Parathyroid adenoma (tissue), 2 donors: ENCODE data around the gene PROS1.

Experiments used
- H2AFZ ChIP-seq: fragments of 300-600 bp; sonication (generic); one replicate; pipeline ENCODE4 v1.7.0; 2017; ENCODE audit warnings: antibody characterized with exemption, mild to moderate bottlenecking
- H3K27ac ChIP-seq: fragments of 300-600 bp; sonication (generic); one replicate; pipeline ENCODE4 v1.7.0; 2017
- H3K27me3 ChIP-seq: fragments of 300-600 bp; sonication (generic); one replicate; pipeline ENCODE4 v1.7.0; 2017; ENCODE audit warnings: low read length; ENCODE audit not compliant: control insufficient read depth, insufficient read depth
- H3K36me3 ChIP-seq: fragments of 300-600 bp; sonication (generic); one replicate; pipeline ENCODE4 v1.7.0; 2017; ENCODE audit warnings: low read length; ENCODE audit not compliant: control insufficient read depth, insufficient read depth
- H3K4me1 ChIP-seq: fragments of 300-600 bp; sonication (generic); one replicate; pipeline ENCODE4 v1.7.0; 2017; ENCODE audit warnings: control low read depth
- H3K4me2 ChIP-seq: fragments of 300-600 bp; sonication (generic); one replicate; pipeline ENCODE4 v1.7.0; 2017; ENCODE audit warnings: low read length
- H3K4me3 ChIP-seq: fragments of 300-600 bp; sonication (generic); one replicate; pipeline ENCODE4 v1.7.0; 2017; ENCODE audit warnings: low read depth, low read length
- H3K79me2 ChIP-seq: fragments of 300-600 bp; sonication (generic); one replicate; pipeline ENCODE4 v1.7.0; 2017; ENCODE audit warnings: control low read depth
- H3K9ac ChIP-seq: fragments of 300-600 bp; sonication (generic); one replicate; pipeline ENCODE4 v1.7.0; 2017; ENCODE audit warnings: mild to moderate bottlenecking
- H3K9me3 ChIP-seq: fragments of 300-600 bp; sonication (generic); one replicate; pipeline ENCODE4 v1.7.0; 2017; ENCODE audit warnings: low read length; ENCODE audit not compliant: control insufficient read depth
- TF ChIP-seq, protein P1 (sequence below): fragments of 300-600 bp; sonication (generic); IDR thresholded peaks from one replicate; pipeline ENCODE4 v1.7.0; 2017; ENCODE audit warnings: antibody characterized with exemption, mild to moderate bottlenecking
- donor health status: primary hyperparathyroidism.

The PROS1 gene

DNA sequence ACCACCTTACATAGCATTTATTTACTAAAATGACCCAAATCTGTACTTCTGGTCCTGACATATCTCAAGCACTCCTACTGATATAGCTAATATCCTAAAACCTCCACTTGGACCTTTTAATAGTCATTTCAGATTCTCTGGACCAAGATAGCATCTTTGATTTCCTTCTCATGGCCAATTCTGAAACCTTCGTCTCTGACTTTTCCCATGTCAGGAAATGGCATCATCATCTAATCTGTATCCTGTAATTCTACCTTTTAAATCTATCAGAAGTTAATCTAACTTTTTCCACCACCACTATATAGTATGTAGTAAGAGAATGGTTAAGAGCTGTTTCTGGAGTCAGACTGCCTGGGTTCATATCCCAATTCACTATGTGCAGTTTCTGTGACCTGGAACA, 38.5 kb upstream of the PROS1 start:
- Histone ChIP-seq H3K27ac (no peak overlapping the region), H2AFZ (no peak overlapping the region), H3K79me2 (no peaks in the 10 kb centered on the region), H3K27me3 (no peaks in the 10 kb centered on the region), H3K4me1 (peaks cover under 1% of the 10 kb centered on the region), H3K9me3 (no peaks in the 10 kb centered on the region), H3K9ac (no peak overlapping the region), H3K36me3 (no peaks in the 10 kb centered on the region), H3K4me3 (no peak overlapping the region), H3K4me2 (no peak overlapping the region)
- TF ChIP-seq, protein P1, sequence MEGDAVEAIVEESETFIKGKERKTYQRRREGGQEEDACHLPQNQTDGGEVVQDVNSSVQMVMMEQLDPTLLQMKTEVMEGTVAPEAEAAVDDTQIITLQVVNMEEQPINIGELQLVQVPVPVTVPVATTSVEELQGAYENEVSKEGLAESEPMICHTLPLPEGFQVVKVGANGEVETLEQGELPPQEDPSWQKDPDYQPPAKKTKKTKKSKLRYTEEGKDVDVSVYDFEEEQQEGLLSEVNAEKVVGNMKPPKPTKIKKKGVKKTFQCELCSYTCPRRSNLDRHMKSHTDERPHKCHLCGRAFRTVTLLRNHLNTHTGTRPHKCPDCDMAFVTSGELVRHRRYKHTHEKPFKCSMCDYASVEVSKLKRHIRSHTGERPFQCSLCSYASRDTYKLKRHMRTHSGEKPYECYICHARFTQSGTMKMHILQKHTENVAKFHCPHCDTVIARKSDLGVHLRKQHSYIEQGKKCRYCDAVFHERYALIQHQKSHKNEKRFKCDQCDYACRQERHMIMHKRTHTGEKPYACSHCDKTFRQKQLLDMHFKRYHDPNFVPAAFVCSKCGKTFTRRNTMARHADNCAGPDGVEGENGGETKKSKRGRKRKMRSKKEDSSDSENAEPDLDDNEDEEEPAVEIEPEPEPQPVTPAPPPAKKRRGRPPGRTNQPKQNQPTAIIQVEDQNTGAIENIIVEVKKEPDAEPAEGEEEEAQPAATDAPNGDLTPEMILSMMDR: no peak

DNA sequence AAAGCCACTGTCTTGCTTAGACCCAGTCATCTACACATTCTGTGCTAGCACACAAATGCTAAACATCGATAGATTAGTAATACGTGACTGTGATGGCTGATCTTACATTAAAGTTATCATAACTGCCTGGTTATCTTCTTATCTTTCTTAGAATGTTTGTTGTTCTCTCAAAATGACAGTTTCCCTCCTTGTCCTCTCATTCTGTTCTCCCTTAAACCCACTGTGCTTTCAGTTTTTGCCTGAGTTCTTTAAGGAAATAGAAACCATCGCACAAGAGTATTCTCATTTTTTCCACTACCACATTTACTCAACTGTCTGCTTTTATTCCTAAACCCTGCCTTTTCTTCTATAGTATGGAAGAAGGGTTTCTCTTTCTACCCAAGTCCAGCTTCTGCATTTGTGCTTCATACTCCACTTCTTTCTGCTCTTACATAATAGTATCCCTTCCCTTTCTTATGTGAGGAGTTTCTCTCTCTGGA, 37.6 kb upstream of the PROS1 start:
- H2AFZ ChIP-seq: no peak overlapping the region
- H3K9me3 ChIP-seq: no peaks in the 10 kb centered on the region
- TF ChIP-seq, protein P1: no peak
- peaks cover 2% of the 10 kb centered on the region for H3K4me1 ChIP-seq
- no peak overlapping the region for H3K27ac ChIP-seq
- no peaks in the 10 kb centered on the region for H3K79me2 ChIP-seq
- H3K27me3 ChIP-seq: no peaks in the 10 kb centered on the region
- no peak overlapping the region for H3K9ac ChIP-seq
- H3K36me3 ChIP-seq: no peaks in the 10 kb centered on the region
- H3K4me2 ChIP-seq: no peak overlapping the region
- no peak overlapping the region for H3K4me3 ChIP-seq

DNA sequence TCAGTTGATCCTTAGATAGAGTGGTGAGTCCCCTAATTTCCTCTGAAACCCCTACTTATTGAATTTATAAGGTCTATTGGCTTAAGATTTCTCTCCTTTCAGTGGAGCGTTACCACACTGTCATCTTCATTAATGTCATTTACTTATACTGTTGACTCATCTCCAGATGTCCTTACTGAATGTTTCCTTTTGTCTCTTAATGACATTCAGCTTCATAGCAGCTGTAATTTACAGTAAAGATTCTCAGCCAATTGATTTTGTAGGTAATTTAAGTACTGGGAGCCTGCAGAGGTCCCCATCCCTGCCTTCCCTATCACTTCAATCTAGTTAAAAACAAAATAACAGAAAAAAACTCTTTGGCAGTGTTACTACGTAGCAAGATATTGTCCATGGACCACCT, 35.9 kb upstream of the PROS1 start:
- TF ChIP-seq, protein P1: no peak
- Histone ChIP-seq H3K27me3 (no peaks in the 10 kb centered on the region), H3K4me1 (peaks cover 2% of the 10 kb centered on the region), H3K36me3 (no peaks in the 10 kb centered on the region), H3K4me2 (no peak overlapping the region), H3K9me3 (no peaks in the 10 kb centered on the region), H3K27ac (no peak overlapping the region), H3K4me3 (no peak overlapping the region), H3K79me2 (no peaks in the 10 kb centered on the region), H2AFZ (no peak overlapping the region), H3K9ac (no peak overlapping the region)

DNA sequence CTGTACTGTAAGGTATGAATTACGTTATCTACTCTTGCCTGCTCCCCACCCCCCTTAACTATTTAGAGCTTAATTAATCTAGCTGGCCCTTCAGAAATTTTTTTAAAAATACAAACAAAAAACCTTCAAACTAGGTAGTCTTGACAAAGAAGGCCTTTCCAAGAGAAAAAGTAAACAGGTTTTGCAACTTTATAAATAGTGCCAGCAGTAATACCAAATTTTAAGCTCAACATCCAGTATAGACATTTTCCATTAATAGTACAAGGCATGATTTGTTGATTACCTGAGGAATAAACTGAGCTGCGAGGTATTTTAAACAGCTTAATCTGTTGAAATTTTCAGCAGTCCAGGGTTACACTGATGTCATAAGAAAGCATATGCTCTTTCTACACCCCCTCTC, 34.6 kb upstream of the PROS1 start:
- TF ChIP-seq, protein P1: no peak
- Histone ChIP-seq H3K36me3 (no peaks in the 10 kb centered on the region), H2AFZ (no peak overlapping the region), H3K4me1 (peaks cover 2% of the 10 kb centered on the region), H3K4me3 (no peak overlapping the region), H3K9me3 (no peaks in the 10 kb centered on the region), H3K4me2 (no peak overlapping the region), H3K27ac (no peak overlapping the region), H3K27me3 (no peaks in the 10 kb centered on the region), H3K9ac (no peak overlapping the region), H3K79me2 (no peaks in the 10 kb centered on the region)

DNA sequence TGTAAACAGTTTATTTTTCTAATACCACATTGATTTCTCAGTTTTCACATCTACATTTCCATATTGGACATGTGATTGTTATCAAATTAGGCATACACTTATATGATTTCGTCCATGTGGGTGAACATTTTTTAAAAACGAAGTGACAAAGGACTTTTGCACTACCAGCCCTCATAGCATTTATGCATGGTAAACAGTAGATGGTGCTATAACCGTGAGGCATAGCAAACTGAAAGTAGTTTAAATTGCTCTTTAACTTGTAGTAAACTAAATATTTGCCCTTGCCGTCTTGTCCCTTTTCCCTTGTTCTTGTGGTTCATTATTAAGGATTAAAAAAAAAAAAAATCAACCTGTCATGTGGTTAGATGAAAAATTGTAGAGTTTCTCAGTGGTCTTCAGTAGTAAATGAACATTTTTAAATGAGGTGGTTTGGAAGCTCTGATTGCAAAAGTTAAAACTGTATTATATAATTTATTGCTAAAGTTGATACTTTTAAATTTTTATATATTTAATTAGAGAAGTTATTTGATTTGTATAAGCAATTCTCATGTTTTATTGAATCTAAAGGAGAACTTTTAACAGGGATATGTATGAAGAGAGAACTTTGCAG, 30.7 kb upstream of the PROS1 start:
- TF ChIP-seq, protein P1: peak; percentile 80
- H3K36me3 ChIP-seq: no peaks in the 10 kb centered on the region
- H2AFZ ChIP-seq: no peak overlapping the region
- H3K4me3 ChIP-seq: no peak overlapping the region
- H3K4me2 ChIP-seq: peak overlapping the region; percentile 57
- H3K27me3 ChIP-seq: no peaks in the 10 kb centered on the region
- H3K27ac ChIP-seq: no peak overlapping the region
- H3K9me3 ChIP-seq: no peaks in the 10 kb centered on the region
- H3K4me1 ChIP-seq: peaks cover 2% of the 10 kb centered on the region
- no peaks in the 10 kb centered on the region for H3K79me2 ChIP-seq
- no peak overlapping the region for H3K9ac ChIP-seq
